ENCODE measurements around the gene DCAF6. TPM values are rescaled to one million over a fixed set of nuclear protein-coding genes. Genes with fewer than 3 reads are reported as not detected.
"Not testable (repeated sequence)": the region's sequence is repeated elsewhere in the genome, so short reads cannot be mapped to it uniquely, and the experiment has no call there.

DCAF6 gene
- 68.9 and 83.4 TPM in 2 replicates for total RNA-seq (ENCODE audit: low replicate concordance)

DNA sequence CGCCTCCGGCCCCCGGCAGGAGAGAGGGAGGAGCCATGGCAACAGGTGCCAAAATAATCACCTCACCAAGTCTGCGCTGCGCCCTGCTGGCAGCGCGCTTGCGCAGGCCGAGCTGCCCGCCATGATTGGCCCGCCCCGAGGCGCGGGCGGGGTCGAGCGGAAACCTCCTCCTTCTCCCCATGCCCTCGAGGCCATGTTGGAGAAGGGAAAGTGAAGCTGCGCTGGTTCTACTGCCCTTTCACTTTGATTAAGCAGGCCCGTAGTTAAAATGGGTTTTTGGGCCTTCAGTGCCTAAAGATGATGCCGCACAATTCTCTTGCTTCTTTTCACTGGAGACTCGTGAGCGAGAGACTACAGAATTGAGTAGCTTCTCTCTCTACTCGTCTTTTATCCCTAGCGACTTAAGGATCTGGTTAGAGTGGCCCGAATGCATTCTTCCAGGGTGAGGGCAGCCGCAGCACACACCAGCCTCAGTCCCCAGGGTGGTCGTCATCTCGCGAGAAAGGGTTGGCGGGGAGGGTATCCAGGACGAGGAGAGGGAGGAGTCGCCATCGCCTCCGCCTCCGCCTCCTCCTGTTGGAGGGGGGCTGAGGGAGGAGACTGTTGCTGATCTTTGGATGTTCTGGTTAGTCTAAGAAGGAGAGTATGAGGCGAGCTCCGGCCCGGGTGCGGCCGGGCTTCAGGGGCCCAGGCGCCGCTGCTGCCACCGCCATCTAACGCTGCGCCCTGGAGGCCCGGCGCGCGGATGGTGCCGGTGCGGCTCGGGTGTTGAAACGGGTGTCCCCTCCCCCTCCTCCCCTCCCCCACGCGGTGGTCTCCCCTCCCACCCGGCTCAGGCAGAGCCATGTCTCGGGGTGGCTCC lies at the start of gene DCAF6:
DCAF6 (plus strand) TSS at position 616 of the 862 bp plus-strand sequence; CDS start at position 845, 229 bp downstream.
- no peak for TF ChIP-seq CTCF (IDR thresholded peaks at IDR 0.05; ENCODE audit: insufficient read depth, low read length)
- H3K4me3 ChIP-seq (ENCODE audit: low read depth, low read length) = peak within 1 kb of the TSS; percentile 88
- DNase-seq (ENCODE audit: low read depth) = peak; percentile 99

GRCh38 chr1:167887187-167887586 lies 49.3 kb upstream of the DCAF6 start:
- DNase-seq (ENCODE audit: low read depth); H3K4me3 ChIP-seq (ENCODE audit: low read depth, low read length): not testable (repeated sequence)

- no peak for TF ChIP-seq CTCF (IDR thresholded peaks at IDR 0.05; ENCODE audit: insufficient read depth, low read length)
- no peak overlapping the region for H3K4me3 ChIP-seq (ENCODE audit: low read depth, low read length)
- DNase-seq (ENCODE audit: low read depth) = no peak
Observed at GRCh38 chr1:167890400-167890799, 46.1 kb upstream of the DCAF6 start.

DNA sequence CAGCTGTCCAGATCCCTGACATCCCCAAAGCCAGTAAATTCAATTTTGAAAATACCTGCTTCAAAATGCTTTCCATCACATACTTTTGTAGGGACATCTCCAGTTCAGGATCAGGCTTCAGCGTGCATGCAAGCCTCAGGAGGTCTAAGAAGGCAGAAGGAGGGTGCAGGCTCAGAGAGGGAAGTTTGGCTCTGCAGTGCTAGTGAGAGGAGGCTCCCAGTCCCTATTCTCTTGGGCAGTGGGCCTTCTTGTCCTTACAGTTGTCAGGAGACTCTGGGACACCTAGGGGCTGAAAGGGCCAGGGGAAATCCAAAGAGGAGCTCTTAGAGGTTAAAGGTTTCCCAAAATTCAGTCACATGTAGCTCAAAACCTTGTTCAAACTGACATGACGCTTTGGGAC lies 42.7 kb upstream of the DCAF6 start:
- no peak for TF ChIP-seq CTCF (IDR thresholded peaks at IDR 0.05; ENCODE audit: insufficient read depth, low read length)
- H3K4me3 ChIP-seq (ENCODE audit: low read depth, low read length) = no peak overlapping the region
- DNase-seq (ENCODE audit: low read depth) = no peak

DNA sequence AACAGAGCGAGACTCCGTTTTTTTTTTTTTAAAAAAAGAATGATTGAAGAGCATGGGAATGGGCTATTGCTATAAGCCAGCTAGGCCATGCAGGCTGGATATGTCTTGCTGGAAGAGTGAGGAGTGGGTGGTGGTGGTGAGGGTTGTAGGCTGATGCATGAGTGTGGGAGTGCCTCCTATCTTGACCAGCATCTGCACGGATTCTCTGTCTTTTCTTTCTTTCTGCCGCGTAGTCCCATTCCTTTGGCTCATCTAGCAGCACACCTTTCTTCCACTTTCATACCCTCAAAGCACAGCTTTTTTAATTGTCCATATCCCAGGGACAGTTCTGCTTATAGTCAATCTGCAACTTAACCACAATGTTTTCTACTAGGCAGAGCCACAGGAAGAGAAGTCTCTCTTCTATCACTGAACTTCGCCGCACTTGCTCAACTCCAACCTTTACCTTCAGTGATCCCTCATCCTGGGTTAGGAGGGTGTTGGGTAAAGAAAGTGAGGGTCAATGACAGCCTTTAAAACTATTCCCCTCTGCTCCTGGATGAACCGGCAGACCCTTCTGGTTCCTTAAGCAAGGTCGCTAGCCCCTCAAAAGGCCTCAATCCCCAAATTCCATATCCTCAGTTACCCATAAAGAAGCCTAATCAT lies 37.8 kb upstream of the DCAF6 start:
- no peak for TF ChIP-seq CTCF (IDR thresholded peaks at IDR 0.05; ENCODE audit: insufficient read depth, low read length)
- DNase-seq (ENCODE audit: low read depth) = no peak
- H3K4me3 ChIP-seq (ENCODE audit: low read depth, low read length) = no peak overlapping the region

GRCh38 chr1:167899253-167899681 lies 37.2 kb upstream of the DCAF6 start:
- no peak overlapping the region for H3K4me3 ChIP-seq (ENCODE audit: low read depth, low read length)
- no peak for TF ChIP-seq CTCF (IDR thresholded peaks at IDR 0.05; ENCODE audit: insufficient read depth, low read length)
- peak; percentile 89 for DNase-seq (ENCODE audit: low read depth)

GRCh38 chr1:167900907-167901306 lies 35.6 kb upstream of the DCAF6 start:
- no peak for TF ChIP-seq CTCF (IDR thresholded peaks at IDR 0.05; ENCODE audit: insufficient read depth, low read length)
- DNase-seq (ENCODE audit: low read depth) = no peak
- no peak overlapping the region for H3K4me3 ChIP-seq (ENCODE audit: low read depth, low read length)

All from fibroblast of the aortic adventitia (primary cell).